H9 (cell line): ENCODE measurements around the gene GPR160. TPM values are rescaled to one million over a fixed set of nuclear protein-coding genes. Genes with fewer than 3 reads are reported as not detected.

Source experiments
- DNase-seq: peaks from one replicate; pipeline ENCODE4 v3.0.0-alpha.2; 2017
- H2AFZ ChIP-seq: one replicate; pipeline ENCODE4 v1.6.1; 2013; ENCODE audit warnings: mild to moderate bottlenecking, low read length, control low read depth, moderate library complexity
- H2AK5ac ChIP-seq: 2 replicates; pipeline ENCODE4 v1.6.1; 2013; ENCODE audit warnings: low read length, control low read depth, mixed read lengths; ENCODE audit not compliant: insufficient read length
- H2BK120ac ChIP-seq: one replicate; pipeline ENCODE4 v1.6.1; 2013; ENCODE audit warnings: low read depth, mild to moderate bottlenecking, low read length, control low read depth, inconsistent platforms; ENCODE audit not compliant: poor library complexity, severe bottlenecking
- H2BK12ac ChIP-seq: 2 replicates; pipeline ENCODE4 v1.6.1; 2013; ENCODE audit warnings: low read length, control low read depth, mixed read lengths, low read depth; ENCODE audit not compliant: insufficient read length
- H2BK15ac ChIP-seq: 2 replicates; pipeline ENCODE4 v1.6.1; 2013; ENCODE audit warnings: low read depth, low read length, control low read depth
- H2BK20ac ChIP-seq: one replicate; pipeline ENCODE4 v1.6.1; 2013; ENCODE audit warnings: low read depth, mild to moderate bottlenecking, low read length, control low read depth, inconsistent platforms; ENCODE audit not compliant: poor library complexity, severe bottlenecking
- H2BK5ac ChIP-seq: 2 replicates; pipeline ENCODE4 v1.6.1; 2013; ENCODE audit warnings: low read length, control low read depth, mixed read lengths; ENCODE audit not compliant: insufficient read length
- H3K14ac ChIP-seq: 2 replicates; pipeline ENCODE4 v1.6.1; 2013; ENCODE audit warnings: low read length, control low read depth; ENCODE audit not compliant: insufficient read depth
- H3K18ac ChIP-seq: 2 replicates; pipeline ENCODE4 v1.6.1; 2013; ENCODE audit warnings: low read depth, mild to moderate bottlenecking, mixed read lengths, low read length, control low read depth; ENCODE audit not compliant: insufficient read length
- H3K23ac ChIP-seq: 2 replicates; pipeline ENCODE4 v1.6.1; 2013; ENCODE audit warnings: low read length, control low read depth, mixed read lengths, low read depth; ENCODE audit not compliant: insufficient read length
- H3K23me2 ChIP-seq: 2 replicates; pipeline ENCODE4 v1.6.1; 2013; ENCODE audit warnings: low read depth, mild to moderate bottlenecking, mixed read lengths, low read length, control low read depth; ENCODE audit not compliant: insufficient read length, poor library complexity, severe bottlenecking
- H3K27ac ChIP-seq: 2 replicates; pipeline ENCODE4 v1.5.1; 2013; ENCODE audit warnings: low read length, control low read depth, mixed read lengths, low read depth; ENCODE audit not compliant: insufficient read length
- H3K27me3 ChIP-seq: 2 replicates; pipeline ENCODE4 v1.6.1; 2013; ENCODE audit warnings: low read length, control low read depth, inconsistent platforms; ENCODE audit not compliant: insufficient read depth
- H3K4ac ChIP-seq: 2 replicates; pipeline ENCODE4 v1.6.1; 2013; ENCODE audit warnings: low read depth, mild to moderate bottlenecking, control low read depth, inconsistent platforms, low read length, moderate library complexity
- H3K4me1 ChIP-seq: 2 replicates; pipeline ENCODE4 v1.6.1; 2013; ENCODE audit warnings: low read length, control low read depth, inconsistent platforms; ENCODE audit not compliant: insufficient read depth
- H3K4me2 ChIP-seq: 2 replicates; pipeline ENCODE4 v1.6.1; 2013; ENCODE audit warnings: low read length, control low read depth, mixed read lengths; ENCODE audit not compliant: insufficient read length, insufficient read depth
- H3K56ac ChIP-seq: 2 replicates; pipeline ENCODE4 v1.6.1; 2013; ENCODE audit warnings: low read depth, mild to moderate bottlenecking, mixed read lengths, low read length, control low read depth; ENCODE audit not compliant: insufficient read length
- H3K79me1 ChIP-seq: 2 replicates; pipeline ENCODE4 v1.6.1; 2013; ENCODE audit warnings: low read depth, mild to moderate bottlenecking, moderate library complexity, low read length, control low read depth, inconsistent platforms; ENCODE audit not compliant: insufficient read depth, poor library complexity, severe bottlenecking
- H3K79me2 ChIP-seq: 2 replicates; pipeline ENCODE4 v1.6.1; 2013; ENCODE audit warnings: low read length, control low read depth, inconsistent platforms; ENCODE audit not compliant: insufficient read depth
- H3K9ac ChIP-seq: 2 replicates; pipeline ENCODE4 v1.6.1; 2013; ENCODE audit warnings: low read length, control low read depth, mixed read lengths; ENCODE audit not compliant: insufficient read length; ENCODE audit errors: extremely low read depth
- H3K9me3 ChIP-seq: one replicate; pipeline ENCODE4 v1.6.1; 2013; ENCODE audit warnings: low read depth, low read length, inconsistent platforms; ENCODE audit not compliant: control insufficient read depth
- H3T11ph ChIP-seq: one replicate; pipeline ENCODE4 v1.6.1; 2013; ENCODE audit warnings: mild to moderate bottlenecking, low read length, control low read depth, inconsistent platforms
- H4K20me1 ChIP-seq: one replicate; pipeline ENCODE4 v1.6.1; 2013; ENCODE audit not compliant: control insufficient read depth, insufficient read length, insufficient read depth
- H4K5ac ChIP-seq: 2 replicates; pipeline ENCODE4 v1.6.1; 2013; ENCODE audit warnings: low read depth, mild to moderate bottlenecking, mixed read lengths, low read length, control low read depth; ENCODE audit not compliant: insufficient read length
- H4K8ac ChIP-seq: replicated peaks from 2 replicates; pipeline ENCODE4 v1.6.1; 2013; ENCODE audit warnings: low read length, control low read depth, mixed read lengths, low read depth; ENCODE audit not compliant: insufficient read length
- H4K91ac ChIP-seq: 2 replicates; pipeline ENCODE4 v1.6.1; 2013; ENCODE audit warnings: low read depth, mild to moderate bottlenecking, moderate library complexity, mixed read lengths, low read length, control low read depth; ENCODE audit not compliant: insufficient read length
- H3K27ac Mint-ChIP-seq, 3 experiments: 2 replicates in 2 of 3; 3 replicates in 1 of 3; pipeline ENCODE4 v1.8.0; 2020 to 2021; ENCODE audit warnings: mixed read lengths in 3 of 3, mild to moderate bottlenecking in 1 of 3, moderate library complexity in 1 of 3
- H3K27me3 Mint-ChIP-seq: 2 replicates; pipeline ENCODE4 v1.8.0; 2021; ENCODE audit warnings: low read depth, mild to moderate bottlenecking, moderate library complexity, mixed read lengths
- H3K36me3 Mint-ChIP-seq, 3 experiments: 2 replicates in 2 of 3; 3 replicates in 1 of 3; pipeline ENCODE4 v1.8.0; 2020 to 2021; ENCODE audit warnings: low read depth in 3 of 3, mixed read lengths in 3 of 3; ENCODE audit not compliant: insufficient read depth in 1 of 3
- H3K4me1 Mint-ChIP-seq, 2 experiments: 2 replicates each; pipeline ENCODE4 v1.8.0; 2020; ENCODE audit warnings: mixed read lengths in 2 of 2
- H3K4me3 Mint-ChIP-seq, 2 experiments: 2 replicates in 1 of 2; 3 replicates in 1 of 2; pipeline ENCODE4 v1.8.0; 2020 to 2021; ENCODE audit warnings: mild to moderate bottlenecking in 2 of 2, mixed read lengths in 2 of 2, moderate library complexity in 1 of 2
- H3K9me3 Mint-ChIP-seq, 2 experiments: 2 replicates in 1 of 2; 3 replicates in 1 of 2; pipeline ENCODE4 v1.8.0; 2020; ENCODE audit warnings: mild to moderate bottlenecking in 2 of 2, mixed read lengths in 2 of 2, moderate library complexity in 1 of 2
- WGBS: extraction: QIAGEN DNeasy Blood & Tissue Kit; methylation state at CpG from one replicate; pipeline ENCODE4 v1.1.7; 2013; ENCODE audit warnings: missing lambda C conversion rate, low lambda C conversion rate, mixed read lengths; ENCODE audit not compliant: insufficient read length; ENCODE audit errors: extremely low coverage; 5-methylcytosine and 5-hydroxymethylcytosine counted together
- total RNA-seq: library from RNA; stranded (reverse); gene quantifications from 2 replicates; pipeline ENCODE4 v1.2.1, GENCODE V29; 2021
- TF ChIP-seq, protein P1 (sequence below): fragments of 200-600 bp; sonication (generic); conservative IDR thresholded peaks from 3 replicates; pipeline ENCODE4 v1.8.0; 2021; ENCODE audit warnings: antibody characterized with exemption, mild to moderate bottlenecking

The GPR160 gene
- total RNA-seq, 1 experiment from 2014 or later: 14.1 TPM

DNA sequence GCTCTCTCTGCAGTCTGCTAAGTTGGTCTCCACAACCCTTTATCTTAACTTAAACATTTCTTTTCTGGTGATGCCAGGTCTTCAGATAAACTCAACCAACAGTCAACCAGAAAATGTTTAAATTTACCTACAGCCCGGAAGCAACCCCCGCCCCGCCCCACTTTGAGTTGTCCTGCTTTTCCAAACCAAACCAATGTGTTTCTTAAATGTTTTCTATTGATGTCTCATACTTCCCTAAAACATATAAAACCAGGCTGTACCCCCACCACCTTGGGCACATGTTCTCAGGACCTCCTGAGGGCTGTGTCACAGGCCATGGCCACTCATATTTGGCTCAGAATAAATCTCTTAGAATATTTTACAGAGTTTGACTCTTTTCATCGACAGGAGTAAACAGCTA is 13.2 kb upstream of the GPR160 start:
- no peaks in the 10 kb centered on the region for H3K27me3 Mint-ChIP-seq

More for the DNA sequence above, 13.2 kb upstream of the GPR160 start:
- Histone ChIP-seq H4K8ac (no peak overlapping the region), H2AK5ac (no peak overlapping the region), H4K20me1 (no peaks in the 10 kb centered on the region), H3K23me2 (no peaks in the 10 kb centered on the region), H2BK15ac (no peak overlapping the region), H3K27ac (no peak overlapping the region), H3K56ac (no peak overlapping the region), H2AFZ (no peak overlapping the region), H3K9ac (no peak overlapping the region), H3K14ac (no peak overlapping the region), H3K4me1 (no peaks in the 10 kb centered on the region), H3K79me2 (no peaks in the 10 kb centered on the region), H3K23ac (no peak overlapping the region), H3K4ac (no peak overlapping the region), H2BK5ac (no peak overlapping the region), H3K9me3 (no peaks in the 10 kb centered on the region), H3T11ph (no peak overlapping the region), H4K91ac (no peak overlapping the region), H3K79me1 (no peaks in the 10 kb centered on the region), H3K27me3 (no peaks in the 10 kb centered on the region), H2BK120ac (no peak overlapping the region), H2BK12ac (no peak overlapping the region), H3K18ac (no peak overlapping the region), H3K4me2 (no peak overlapping the region), H2BK20ac (no peak overlapping the region), H4K5ac (no peak overlapping the region)
- TF ChIP-seq, protein P1, sequence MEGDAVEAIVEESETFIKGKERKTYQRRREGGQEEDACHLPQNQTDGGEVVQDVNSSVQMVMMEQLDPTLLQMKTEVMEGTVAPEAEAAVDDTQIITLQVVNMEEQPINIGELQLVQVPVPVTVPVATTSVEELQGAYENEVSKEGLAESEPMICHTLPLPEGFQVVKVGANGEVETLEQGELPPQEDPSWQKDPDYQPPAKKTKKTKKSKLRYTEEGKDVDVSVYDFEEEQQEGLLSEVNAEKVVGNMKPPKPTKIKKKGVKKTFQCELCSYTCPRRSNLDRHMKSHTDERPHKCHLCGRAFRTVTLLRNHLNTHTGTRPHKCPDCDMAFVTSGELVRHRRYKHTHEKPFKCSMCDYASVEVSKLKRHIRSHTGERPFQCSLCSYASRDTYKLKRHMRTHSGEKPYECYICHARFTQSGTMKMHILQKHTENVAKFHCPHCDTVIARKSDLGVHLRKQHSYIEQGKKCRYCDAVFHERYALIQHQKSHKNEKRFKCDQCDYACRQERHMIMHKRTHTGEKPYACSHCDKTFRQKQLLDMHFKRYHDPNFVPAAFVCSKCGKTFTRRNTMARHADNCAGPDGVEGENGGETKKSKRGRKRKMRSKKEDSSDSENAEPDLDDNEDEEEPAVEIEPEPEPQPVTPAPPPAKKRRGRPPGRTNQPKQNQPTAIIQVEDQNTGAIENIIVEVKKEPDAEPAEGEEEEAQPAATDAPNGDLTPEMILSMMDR: no peak
- no peaks in the 10 kb centered on the region for H3K9me3 Mint-ChIP-seq
- H3K27ac Mint-ChIP-seq: no peak overlapping the region
- DNase-seq: no peak
- H3K4me1 Mint-ChIP-seq: no peaks in the 10 kb centered on the region
- no peak overlapping the region for H3K4me3 Mint-ChIP-seq
- H3K36me3 Mint-ChIP-seq: no peaks in the 10 kb centered on the region
- no CpG with 5 or more reads among the region's 4 CpGs for WGBS
